Activated naive CD4-positive, alpha-beta T cell (primary cell): Measurements from ENCODE around the gene LRRC8D.

Source experiments
- DNase-seq, 4 experiments: peaks; one replicate each; lab custom pipeline; 2025; lab: John Stamatoyannopoulos, UW

The LRRC8D gene

GRCh38 chr1:89941110-89941766, 120.4 kb downstream of the LRRC8D start:
- DNase-seq = no peak

- DNase-seq = no peak
Observed at GRCh38 chr1:89942014-89942413, 121.2 kb downstream of the LRRC8D start.

GRCh38 chr1:89942825-89943658, 122.2 kb downstream of the LRRC8D start:
- DNase-seq = no peak

GRCh38 chr1:89943846-89944781, 123.3 kb downstream of the LRRC8D start:
- DNase-seq = no peak

GRCh38 chr1:89945852-89946476, 125.1 kb downstream of the LRRC8D start:
- DNase-seq = no peak

GRCh38 chr1:89946532-89946931, 125.7 kb downstream of the LRRC8D start:
- no peak for DNase-seq

DNA sequence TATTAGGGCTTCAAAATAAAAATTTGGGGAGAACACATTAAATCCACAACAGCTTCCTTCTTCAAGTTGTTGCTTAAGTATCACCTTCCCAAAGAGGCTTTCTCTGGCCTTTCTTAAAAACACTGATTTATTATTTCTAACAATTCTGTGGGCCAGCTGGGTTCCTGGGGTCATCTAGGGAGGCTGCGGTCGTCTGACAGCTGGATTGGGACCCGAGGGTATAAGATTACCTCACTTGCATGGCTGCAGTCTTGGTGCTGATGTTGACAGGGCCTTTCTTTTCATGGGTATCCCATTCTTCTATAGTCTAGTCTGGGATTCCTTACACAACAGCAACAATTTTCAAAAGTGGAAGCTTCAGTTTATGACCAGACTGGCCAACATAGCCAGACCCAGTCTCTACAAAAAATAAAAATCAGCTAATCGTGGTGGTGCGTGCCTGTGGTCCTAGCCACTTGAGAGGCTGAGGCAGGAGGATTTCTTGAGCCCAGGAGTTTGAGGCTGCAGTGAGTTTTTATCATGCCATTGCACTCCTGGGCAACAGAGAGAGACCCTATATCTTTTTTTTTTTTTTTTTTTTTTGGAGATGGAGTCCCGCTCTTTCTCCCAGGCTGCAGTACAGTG, 128.0 kb downstream of the LRRC8D start:
- DNase-seq = no peak

GRCh38 chr1:89949991-89950624, 129.3 kb downstream of the LRRC8D start:
- no peak for DNase-seq

- no peak for DNase-seq
Observed at GRCh38 chr1:89950703-89951102, 129.9 kb downstream of the LRRC8D start.

DNA sequence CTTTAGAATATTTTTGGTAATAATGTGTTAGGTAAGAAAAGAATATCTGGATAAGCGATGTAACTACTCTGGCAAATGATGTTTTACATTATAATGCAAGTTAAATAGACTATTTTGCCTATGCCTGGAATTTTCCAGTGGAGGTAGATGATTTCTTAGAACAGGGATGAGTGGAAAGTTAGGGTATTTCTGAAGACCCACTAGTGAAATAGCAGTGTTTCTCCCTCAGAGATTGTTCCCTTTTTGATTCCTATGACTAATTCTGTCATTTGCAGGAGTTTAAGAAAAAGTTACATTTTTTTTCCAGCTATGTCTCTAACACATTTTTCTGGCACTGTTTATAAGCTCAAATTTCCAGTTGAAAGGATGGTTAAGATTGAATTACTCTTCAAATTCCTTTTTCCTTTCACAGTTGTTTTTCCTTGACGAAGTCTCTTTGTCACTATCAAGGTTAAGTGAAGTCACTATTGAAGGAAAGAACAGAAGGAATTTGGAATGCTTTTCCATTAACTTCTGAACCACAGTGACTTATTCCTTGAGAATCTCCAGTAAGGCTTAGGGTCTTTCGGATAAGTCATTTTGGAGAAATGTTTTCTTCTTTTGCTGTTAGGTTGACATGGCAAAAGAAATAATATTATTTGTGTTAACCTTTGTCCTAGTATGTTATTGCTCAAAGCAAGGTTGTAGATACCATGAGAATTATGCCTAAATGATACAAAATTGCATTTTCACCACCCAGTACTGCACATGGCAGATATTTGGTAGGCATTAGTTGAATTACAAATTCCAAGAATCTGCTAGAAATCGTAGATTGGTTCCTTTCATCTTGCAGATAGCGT, 131.2 kb downstream of the LRRC8D start:
- DNase-seq = no peak

DNA sequence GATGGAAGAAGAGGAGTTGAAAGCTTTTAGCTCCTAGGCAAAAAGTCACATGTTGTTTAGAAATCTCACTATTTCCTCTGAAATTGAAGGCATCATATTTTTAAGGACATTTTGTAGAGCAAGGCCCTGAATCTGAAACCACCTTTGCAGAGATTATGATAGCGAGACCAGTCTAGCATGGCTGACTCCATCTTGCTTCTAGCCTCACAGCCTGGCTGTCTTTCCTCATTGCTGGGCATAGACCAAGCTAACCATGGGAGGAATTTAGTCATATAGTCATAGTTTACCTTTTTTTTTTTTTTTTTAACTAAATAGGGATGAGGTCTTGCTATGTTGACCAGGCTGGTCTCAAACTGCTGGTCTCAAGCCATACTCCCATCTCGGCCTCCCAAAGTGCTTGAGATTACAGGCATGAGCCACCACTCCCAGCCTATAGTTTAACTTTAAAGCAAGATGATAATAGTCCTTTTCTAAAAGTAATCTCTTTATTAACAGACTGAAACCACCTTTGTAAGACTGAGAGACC, 131.8 kb downstream of the LRRC8D start:
- no peak for DNase-seq

- DNase-seq = no peak
Observed at GRCh38 chr1:89953131-89953626, 132.3 kb downstream of the LRRC8D start.

DNA sequence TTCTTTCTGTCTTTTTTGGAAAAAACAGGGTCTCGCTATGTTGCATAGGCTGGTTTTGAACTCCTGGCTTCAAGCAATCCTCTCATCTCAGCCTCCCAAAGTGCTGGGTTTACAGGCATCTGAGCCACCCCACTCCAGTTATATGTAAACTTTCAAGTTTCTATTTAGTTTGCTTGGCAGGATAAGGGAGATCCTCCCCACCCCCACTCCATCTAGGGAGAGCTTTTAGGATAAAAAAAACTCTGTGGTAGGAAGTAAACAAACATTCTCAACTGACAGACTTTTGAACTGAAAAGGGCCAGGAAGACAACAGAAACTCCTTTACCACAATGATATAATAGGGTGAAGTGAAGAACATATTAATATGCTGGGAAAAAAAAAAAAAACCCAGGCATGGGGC, 133.1 kb downstream of the LRRC8D start:
- no peak for DNase-seq

DNA sequence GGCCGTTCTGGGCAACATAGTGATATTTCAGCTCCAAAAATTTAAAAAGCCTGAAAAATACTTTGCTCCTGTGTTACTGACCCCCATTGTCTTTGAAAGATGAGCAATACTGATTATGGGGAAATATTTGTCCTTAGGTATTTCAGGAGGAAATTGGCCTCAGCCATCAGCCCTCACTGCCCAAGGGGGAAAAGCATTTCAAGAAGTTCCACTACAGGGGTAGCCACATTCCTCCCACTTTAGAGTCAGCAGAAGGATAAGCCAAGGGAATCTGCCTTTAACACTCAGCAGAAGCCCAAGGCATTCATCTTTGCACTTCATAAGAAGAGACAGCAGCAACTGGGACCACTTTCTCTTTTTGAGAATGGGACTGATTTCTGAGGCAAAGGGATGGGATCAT, 133.6 kb downstream of the LRRC8D start:
- DNase-seq = no peak

- DNase-seq = no peak
Observed at GRCh38 chr1:89955311-89956205, 134.7 kb downstream of the LRRC8D start.

DNA sequence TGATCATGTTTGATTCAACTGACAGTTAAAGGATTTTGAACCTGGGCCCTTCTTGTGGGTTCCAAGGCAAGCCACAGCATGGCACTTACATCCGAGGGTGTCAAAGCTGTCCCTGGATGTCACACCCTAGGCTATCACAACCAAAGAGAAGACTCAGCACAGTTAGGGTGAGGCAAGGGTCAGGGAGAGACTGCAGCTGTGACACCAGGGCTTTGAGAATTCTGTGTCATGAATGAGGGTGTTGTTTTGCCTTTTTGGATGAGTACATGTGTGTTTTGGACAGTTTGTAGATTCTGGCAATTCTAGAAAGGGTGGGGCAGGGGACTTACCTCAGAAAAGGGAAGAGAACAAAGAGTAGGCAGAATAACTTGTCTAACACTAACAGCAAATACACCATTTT, 136.3 kb downstream of the LRRC8D start:
- no peak for DNase-seq

GRCh38 chr1:89958851-89959654, 138.2 kb downstream of the LRRC8D start:
- no peak for DNase-seq

GRCh38 chr1:89959719-89960118, 138.9 kb downstream of the LRRC8D start:
- no peak for DNase-seq
